ENCODE results near the gene COPE. TPM values are rescaled to one million over a fixed set of nuclear protein-coding genes. Genes with fewer than 3 reads are reported as not detected.

COPE gene
- total RNA-seq, 4 donors from 2014 or later, result 112 to 223 (median 208) TPM

- no peak for TF ChIP-seq POLR2A (IDR thresholded peaks at IDR 0.05)
- TF ChIP-seq POLR2AphosphoS5 (IDR thresholded peaks at IDR 0.05), result no peak
- no peaks in the 10 kb centered on the region for H3K9me3 ChIP-seq
- no peaks in the 10 kb centered on the region for H3K27me3 ChIP-seq
- H3K4me1 ChIP-seq, result no peaks in the 10 kb centered on the region
- no peak overlapping the region for H3K27ac ChIP-seq
- no peak for DNase-seq (ENCODE audit: low spot score in 2 of 2)
- H3K36me3 ChIP-seq, result no peaks in the 10 kb centered on the region
- WGBS, result 81% methylated on average over 2 of the region's 5 CpGs
- no peak overlapping the region for H3K4me3 ChIP-seq
Observed at GRCh38 chr19:18948976-18949356, 29.8 kb upstream of the COPE start.

- Histone ChIP-seq H3K36me3 (no peaks in the 10 kb centered on the region), H3K27me3 (no peaks in the 10 kb centered on the region), H3K9me3 (no peaks in the 10 kb centered on the region), H3K27ac (no peak overlapping the region), H3K4me1 (no peaks in the 10 kb centered on the region), H3K4me3 (no peak overlapping the region)
- DNase-seq (ENCODE audit: low spot score in 2 of 2), result no peak
- TF ChIP-seq POLR2AphosphoS5 (IDR thresholded peaks at IDR 0.05), result no peak
- no peak for TF ChIP-seq EP300 (IDR thresholded peaks at IDR 0.05)
- TF ChIP-seq POLR2A (IDR thresholded peaks at IDR 0.05), result no peak
- no peak for TF ChIP-seq CTCF (IDR thresholded peaks at IDR 0.05)
- 73% methylated on average over 8 of the region's 15 CpGs for whole genome bisulfite sequencing
Observed at GRCh38 chr19:18948075-18948975, 29.1 kb upstream of the COPE start.

- Histone ChIP-seq H3K27ac (no peak overlapping the region), H3K27me3 (no peaks in the 10 kb centered on the region), H3K4me1 (no peaks in the 10 kb centered on the region), H3K36me3 (no peaks in the 10 kb centered on the region), H3K9me3 (no peaks in the 10 kb centered on the region), H3K4me3 (no peak overlapping the region)
- 83% methylated on average over 6 of the region's 14 CpGs for WGBS
- no peak for DNase-seq (ENCODE audit: low spot score in 2 of 2)
- no peak for TF ChIP-seq POLR2A (IDR thresholded peaks at IDR 0.05)
- TF ChIP-seq CTCF (IDR thresholded peaks at IDR 0.05), result no peak
Observed at GRCh38 chr19:18946918-18947317, 27.7 kb upstream of the COPE start.

GRCh38 chr19:18946335-18946734, 27.1 kb upstream of the COPE start:
- Histone ChIP-seq H3K36me3 (no peaks in the 10 kb centered on the region), H3K9me3 (no peaks in the 10 kb centered on the region), H3K27me3 (no peaks in the 10 kb centered on the region), H3K4me3 (no peak overlapping the region), H3K27ac (no peak overlapping the region), H3K4me1 (peaks cover 5% of the 10 kb centered on the region)
- no peak for DNase-seq (ENCODE audit: low spot score in 2 of 2)
- TF ChIP-seq CTCF (IDR thresholded peaks at IDR 0.05) (no peak), EP300 (IDR thresholded peaks at IDR 0.05) (no peak), POLR2A (IDR thresholded peaks at IDR 0.05) (no peak), POLR2AphosphoS5 (IDR thresholded peaks at IDR 0.05) (no peak)

- Histone ChIP-seq H3K36me3 (no peaks in the 10 kb centered on the region), H3K9me3 (no peaks in the 10 kb centered on the region), H3K27ac (no peak overlapping the region), H3K27me3 (no peaks in the 10 kb centered on the region), H3K4me1 (peaks cover 7% of the 10 kb centered on the region), H3K4me3 (no peak overlapping the region)
- 92% methylated on average over 9 of the region's 9 CpGs for WGBS
- TF ChIP-seq POLR2AphosphoS5 (IDR thresholded peaks at IDR 0.05) (no peak), CTCF (IDR thresholded peaks at IDR 0.05) (no peak), POLR2A (IDR thresholded peaks at IDR 0.05) (no peak), EP300 (IDR thresholded peaks at IDR 0.05) (no peak)
- DNase-seq (ENCODE audit: low spot score in 2 of 2), result no peak
Observed at GRCh38 chr19:18945297-18945696, 26.1 kb upstream of the COPE start.

All from suprapubic skin (tissue), 4 donors.